Measurements from ENCODE around the gene SIN3A. TPM values are rescaled to one million over a fixed set of nuclear protein-coding genes. Genes with fewer than 3 reads are reported as not detected.

Gene SIN3A
- total and polyA plus RNA-seq, 2 of the 8 experiments (the other 6 are each of a cell fraction or from before 2014, with no cell fraction given), result 69.5 to 109 TPM

DNA sequence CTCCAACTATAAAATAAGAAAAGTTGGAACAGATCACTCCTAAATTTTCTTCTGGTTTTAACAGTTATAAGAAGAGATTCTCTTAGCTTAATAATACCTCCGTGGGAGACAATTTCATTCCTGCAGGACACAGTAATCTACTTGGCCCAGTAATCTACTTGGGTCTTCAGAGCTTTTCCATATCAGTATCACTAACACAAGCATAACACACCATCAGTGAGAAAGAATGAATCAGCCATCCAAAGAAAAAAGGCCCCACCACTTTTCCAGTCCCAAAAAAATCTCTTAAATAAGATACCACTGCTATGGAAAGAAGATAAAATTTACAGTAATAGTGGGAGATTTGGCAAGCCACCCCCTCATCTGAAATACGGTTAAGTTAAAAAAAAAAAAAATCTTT lies 20.2 kb downstream of the SIN3A start:
- H2AFZ ChIP-seq (ENCODE audit: low read length), result no peak overlapping the region
- 95% methylated on average over 2 of the region's 2 CpGs; no CpG with 5 or more reads in 1 of the 2 experiments for WGBS, 2 experiments (ENCODE audit: extremely low coverage in 1 of 2, insufficient coverage in 1 of 2, insufficient read length in 1 of 2, insufficient replicate concordance in 2 of 2, low coverage in 1 of 2, low lambda C conversion rate in 2 of 2, missing lambda C conversion rate in 1 of 2)
- H2BK5ac ChIP-seq (ENCODE audit: low read depth, low read length), result no peak overlapping the region
- peaks cover 2% of the 10 kb centered on the region; the same call in 1 of the 2 replicates for H3K79me1 ChIP-seq (ENCODE audit: low read depth, low read length)
- no peak overlapping the region for H3K4me3 ChIP-seq (ENCODE audit: extremely low read depth in 1 of 4, insufficient read depth in 2 of 4, low read depth in 3 of 4, low read length in 4 of 4)
- no peak for DNase-seq (ENCODE audit: low read depth in 1 of 2, low spot score in 2 of 2)
- no peak overlapping the region for H2BK20ac ChIP-seq (ENCODE audit: low read length)
- H3K27ac ChIP-seq (ENCODE audit: low read depth, low read length), result no peak overlapping the region
- H2AK5ac ChIP-seq (ENCODE audit: low read depth, low read length), result no peak overlapping the region
- ChIA-PET POLR2A (ENCODE audit: partially characterized antibody) (interaction anchor here (0.8 to 1.6 kb wide), 4 partner anchors 14 to 63 kb away, joined by 3 to 4 read pairs (median 3); partner anchors contain the start of gene MAN2C1), CTCF (ENCODE audit: partially characterized antibody) (interaction anchor here (0.6 to 0.7 kb wide), 2 partner anchors 156 to 203 kb away, joined by 3 to 4 read pairs; no protein-coding TSS in a partner anchor)
- peaks cover 3 to 8% of the 10 kb centered on the region in 2 experiments for H4K20me1 ChIP-seq (replicated peaks in 1 of 2; ENCODE audit: control insufficient read depth in 1 of 2, insufficient read depth in 2 of 2, low read length in 2 of 2)
- H3K9me3 ChIP-seq (ENCODE audit: insufficient read depth in 2 of 2, low read depth in 1 of 2, low read length in 1 of 2), result no peaks in the 10 kb centered on the region
- H4K8ac ChIP-seq (ENCODE audit: extremely low read depth, insufficient read depth, low read length), result no peak overlapping the region
- no peak overlapping the region for H2BK15ac ChIP-seq (ENCODE audit: low read length)
- no peak overlapping the region for H4K91ac ChIP-seq (replicated peaks; ENCODE audit: insufficient read length, low read length)
- no peaks in the 10 kb centered on the region for H3K4me1 ChIP-seq (replicated peaks in 1 of 4; ENCODE audit: control insufficient read depth in 3 of 4, insufficient read depth in 4 of 4, low read length in 3 of 4)
- no peak overlapping the region for H2BK12ac ChIP-seq (ENCODE audit: low read depth, low read length)
- no peak for FAIRE-seq
- no peak overlapping the region for H4K5ac ChIP-seq (ENCODE audit: insufficient read length, low read depth, low read length)
- no peak overlapping the region for H3K9ac ChIP-seq (replicated peaks in 1 of 4; ENCODE audit: extremely low read depth in 1 of 4, low read depth in 3 of 4, low read length in 3 of 4)
- no peak overlapping the region for H3K4me2 ChIP-seq (ENCODE audit: insufficient read depth in 1 of 2, low read depth in 2 of 2, low read length in 2 of 2)
- H2BK120ac ChIP-seq (replicated peaks; ENCODE audit: low read depth, low read length), result no peak overlapping the region
- H3K23me2 ChIP-seq (ENCODE audit: low read depth, low read length), result no peaks in the 10 kb centered on the region
- H3K56ac ChIP-seq (replicated peaks; ENCODE audit: insufficient read length, low read depth, low read length), result no peak overlapping the region
- no peak overlapping the region for H3K14ac ChIP-seq (ENCODE audit: insufficient read length)
- H3K36me3 ChIP-seq (ENCODE audit: control insufficient read depth in 2 of 4, insufficient read depth in 4 of 4, low read length in 3 of 4), result peaks cover 17 to 38% (median 22%) of the 10 kb centered on the region in 4 experiments
- no peak overlapping the region for H3K18ac ChIP-seq (ENCODE audit: extremely low read depth, low read length)
- no peak overlapping the region for H3K4ac ChIP-seq (replicated peaks; ENCODE audit: insufficient read length, low read depth, low read length)
- no peak overlapping the region for H3K23ac ChIP-seq (ENCODE audit: insufficient read length)
- no peaks in the 10 kb centered on the region for H3K27me3 ChIP-seq (replicated peaks in 1 of 4; ENCODE audit: control insufficient read depth in 3 of 4, extremely low read depth in 1 of 4, insufficient read depth in 3 of 4, low read length in 3 of 4)
- peaks cover 0 to 73% of the 10 kb centered on the region in 2 experiments; a peak in 3 of 4 replicates for H3K79me2 ChIP-seq (ENCODE audit: control insufficient read depth in 1 of 2, insufficient read depth in 2 of 2, low read length in 2 of 2)
- no peak for TF ChIP-seq PHF8 (conservative IDR thresholded peaks at IDR 0.05; ENCODE audit: low read depth, low read length)
- no peak for TF ChIP-seq KDM4A (IDR thresholded peaks at IDR 0.05; ENCODE audit: low read depth, low read length, severe bottlenecking)
- TF ChIP-seq BRCA1 (IDR thresholded peaks at IDR 0.05; ENCODE audit: low read depth, low read length), result no peak
- TF ChIP-seq SP4 (IDR thresholded peaks at IDR 0.05; ENCODE audit: low read length), result no peak
- TF ChIP-seq RXRA (IDR thresholded peaks at IDR 0.05; ENCODE audit: insufficient read depth, low read depth, low read length), result no peak
- TF ChIP-seq HDAC6 (IDR thresholded peaks at IDR 0.05; ENCODE audit: low read depth, low read length), result no peak
- TF ChIP-seq CHD1 (IDR thresholded peaks at IDR 0.05; ENCODE audit: low read depth, low read length), result no peak
- TF ChIP-seq NANOG (IDR thresholded peaks at IDR 0.05; ENCODE audit: insufficient read depth, low read depth, low read length, poor library complexity, severe bottlenecking), result no peak
- no peak for TF ChIP-seq TBP (IDR thresholded peaks at IDR 0.05; ENCODE audit: low read depth, low read length)
- TF ChIP-seq, protein P1, sequence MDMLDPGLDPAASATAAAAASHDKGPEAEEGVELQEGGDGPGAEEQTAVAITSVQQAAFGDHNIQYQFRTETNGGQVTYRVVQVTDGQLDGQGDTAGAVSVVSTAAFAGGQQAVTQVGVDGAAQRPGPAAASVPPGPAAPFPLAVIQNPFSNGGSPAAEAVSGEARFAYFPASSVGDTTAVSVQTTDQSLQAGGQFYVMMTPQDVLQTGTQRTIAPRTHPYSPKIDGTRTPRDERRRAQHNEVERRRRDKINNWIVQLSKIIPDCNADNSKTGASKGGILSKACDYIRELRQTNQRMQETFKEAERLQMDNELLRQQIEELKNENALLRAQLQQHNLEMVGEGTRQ (IDR thresholded peaks at IDR 0.05; ENCODE audit: low read length), result no peak
- TF ChIP-seq HDAC2 (IDR thresholded peaks at IDR 0.05; ENCODE audit: borderline replicate concordance in 1 of 2, low read depth in 2 of 2, low read length in 2 of 2), result no peak

All from H1 (cell line).